K562 (cell line): Measurements from ENCODE around the gene TMEM121. TPM values are rescaled to one million over a fixed set of nuclear protein-coding genes. Genes with fewer than 3 reads are reported as not detected.

Experiments
- CREM ChIP-seq: IDR thresholded peaks from 2 replicates; pipeline ENCODE4 v1.6.1; 2014; ENCODE audit warnings: antibody characterized with exemption, low read depth
- GABPB1 ChIP-seq: sonication (generic); formaldehyde crosslinking; IDR thresholded peaks from 2 replicates; pipeline ENCODE4 v1.8.0; 2022; ENCODE audit warnings: mild to moderate bottlenecking, missing genetic modification reagents
- MTA1 ChIP-seq: fragments of 450-650 bp; IDR thresholded peaks from 2 replicates; pipeline ENCODE4 v1.6.1; 2017; ENCODE audit warnings: borderline replicate concordance
- PHB2 ChIP-seq: fragments of 450-650 bp; IDR thresholded peaks from 2 replicates; pipeline ENCODE4 v1.6.1; 2017; ENCODE audit warnings: low read depth
- SETDB1 ChIP-seq: IDR thresholded peaks from one replicate; pipeline ENCODE4 v1.6.1; 2012; ENCODE audit warnings: low read length, control low read depth, inconsistent platforms
- SNIP1 ChIP-seq: fragments of 450-650 bp; IDR thresholded peaks from 2 replicates; pipeline ENCODE4 v1.7.1; 2017; ENCODE audit warnings: low read depth, mild to moderate bottlenecking
- THRAP3 ChIP-seq: fragments of 450-650 bp; IDR thresholded peaks from 2 replicates; pipeline ENCODE4 v1.6.1; 2016; ENCODE audit warnings: mild to moderate bottlenecking, inconsistent platforms, borderline replicate concordance
- ZBTB40 ChIP-seq, 2 experiments: fragments of 450-650 bp in 1 of 2; sonication (generic) in 1 of 2; formaldehyde crosslinking in 1 of 2; IDR thresholded peaks; 2 replicates each; pipeline versions ENCODE4 v1.7.1 to v1.9.0; 2016 to 2022; ENCODE audit warnings: inconsistent platforms in 1 of 2, mild to moderate bottlenecking in 1 of 2, missing genetic modification reagents in 1 of 2
- ZFP36 ChIP-seq: fragments of 150-350 bp; IDR thresholded peaks from 2 replicates; pipeline ENCODE4 v1.6.1; 2018; ENCODE audit warnings: low read length, low read depth; ENCODE audit not compliant: partially characterized antibody
- ZHX1 ChIP-seq: fragments of 150-350 bp; conservative IDR thresholded peaks from 2 replicates; pipeline ENCODE4 v1.6.1; 2014; ENCODE audit warnings: low read length
- ZNF232 ChIP-seq: sonication (generic); formaldehyde crosslinking; IDR thresholded peaks from 2 replicates; pipeline ENCODE4 v1.8.0; 2022; ENCODE audit warnings: mild to moderate bottlenecking, missing genetic modification reagents
- polyA plus RNA-seq, 8 experiments: library from polyadenylated mRNA; depleted of rRNA in 4 of 8; stranded (reverse) in 5 of 8; unstranded in 3 of 8; fragments of >200 nt; fragmentation: Nextera tagmentation in 2 of 8; fragmentation: Illumina TruSeq in 1 of 8; extraction: Ambion mirVana in 2 of 8; extraction: Trizol in 1 of 8; gene quantifications; 2 replicates each; pipeline versions ENCODE4 v1.2.1 to v1.2.3, GENCODE V29; 2011 to 2014; ENCODE audit warnings: inconsistent platforms in 1 of 8, missing spikeins in 1 of 8
- total RNA-seq, 7 experiments: library from RNA; depleted of rRNA in 6 of 7; stranded (reverse); fragments of >200 nt in 6 of 7; fragmentation: Illumina TruSeq in 2 of 7; extraction: Trizol in 2 of 7; gene quantifications; 2 replicates each; pipeline versions ENCODE4 v1.2.1 to v1.2.3, GENCODE V29; 2011 to 2021; ENCODE audit warnings: low replicate concordance in 1 of 7
- TF ChIP-seq, protein P1 (sequence below): fragments of 450-650 bp; conservative IDR thresholded peaks from 2 replicates; pipeline ENCODE4 v1.6.1; 2016; ENCODE audit warnings: missing genetic modification characterization, low read depth, mild to moderate bottlenecking, control low read depth, missing compliant biosample characterization
- TF ChIP-seq, protein P2 (sequence below): fragments of 250-450 bp; sonication (Bioruptor Pico); IDR thresholded peaks from 2 replicates; pipeline ENCODE4 v1.8.0; 2022; ENCODE audit warnings: moderate library complexity, mild to moderate bottlenecking, inconsistent platforms

Gene TMEM121
- total and polyA plus RNA-seq, 9 of the 15 experiments (the other 6 are each of a cell fraction or from before 2014, with no cell fraction given), result 0.31 to 0.36 TPM; not detected in 7

DNA sequence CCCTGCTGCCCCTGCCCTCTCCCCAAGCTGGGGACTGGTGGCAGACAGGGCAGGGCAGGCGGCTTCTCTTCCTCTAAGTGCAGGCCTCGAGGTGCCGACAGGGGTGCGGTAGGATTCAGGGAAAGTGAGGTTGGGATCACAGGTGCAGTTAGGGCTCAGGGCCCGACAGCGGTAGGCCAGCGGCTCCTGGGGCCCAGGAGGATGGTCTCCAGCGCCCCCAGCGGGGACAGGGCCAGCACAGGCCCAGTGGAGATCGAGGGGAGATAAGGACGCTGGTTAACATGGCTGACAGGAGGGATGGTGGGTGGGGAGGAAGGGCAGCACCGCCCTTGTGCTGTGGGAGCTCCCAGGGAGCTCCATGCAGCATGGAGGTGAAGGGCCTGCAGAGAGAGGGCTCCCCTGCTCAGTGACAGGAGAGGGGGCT, 40.6 kb upstream of the TMEM121 start (continued):
- TF ChIP-seq ZBTB40 (IDR thresholded peaks at IDR 0.05) (no peak), ZBTB40 (CRISPR knock-in tag; IDR thresholded peaks at IDR 0.05) (no peak), SETDB1 (no peak), MTA1 (no peak), ZNF232 (CRISPR knock-in tag) (no peak), ZHX1 (no peak), THRAP3 (no peak), PHB2 (no peak), CREM (peak; percentile 13; the same call in 1 of the 2 replicates), SNIP1 (no peak), ZFP36 (no peak), GABPB1 (CRISPR knock-in tag) (0 out of 2 replicates have a peak, but pooled peaks have one; percentile 31)
- TF ChIP-seq, protein P1, sequence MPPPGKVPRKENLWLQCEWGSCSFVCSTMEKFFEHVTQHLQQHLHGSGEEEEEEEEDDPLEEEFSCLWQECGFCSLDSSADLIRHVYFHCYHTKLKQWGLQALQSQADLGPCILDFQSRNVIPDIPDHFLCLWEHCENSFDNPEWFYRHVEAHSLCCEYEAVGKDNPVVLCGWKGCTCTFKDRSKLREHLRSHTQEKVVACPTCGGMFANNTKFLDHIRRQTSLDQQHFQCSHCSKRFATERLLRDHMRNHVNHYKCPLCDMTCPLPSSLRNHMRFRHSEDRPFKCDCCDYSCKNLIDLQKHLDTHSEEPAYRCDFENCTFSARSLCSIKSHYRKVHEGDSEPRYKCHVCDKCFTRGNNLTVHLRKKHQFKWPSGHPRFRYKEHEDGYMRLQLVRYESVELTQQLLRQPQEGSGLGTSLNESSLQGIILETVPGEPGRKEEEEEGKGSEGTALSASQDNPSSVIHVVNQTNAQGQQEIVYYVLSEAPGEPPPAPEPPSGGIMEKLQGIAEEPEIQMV (tag), result no peak
- TF ChIP-seq, protein P2, sequence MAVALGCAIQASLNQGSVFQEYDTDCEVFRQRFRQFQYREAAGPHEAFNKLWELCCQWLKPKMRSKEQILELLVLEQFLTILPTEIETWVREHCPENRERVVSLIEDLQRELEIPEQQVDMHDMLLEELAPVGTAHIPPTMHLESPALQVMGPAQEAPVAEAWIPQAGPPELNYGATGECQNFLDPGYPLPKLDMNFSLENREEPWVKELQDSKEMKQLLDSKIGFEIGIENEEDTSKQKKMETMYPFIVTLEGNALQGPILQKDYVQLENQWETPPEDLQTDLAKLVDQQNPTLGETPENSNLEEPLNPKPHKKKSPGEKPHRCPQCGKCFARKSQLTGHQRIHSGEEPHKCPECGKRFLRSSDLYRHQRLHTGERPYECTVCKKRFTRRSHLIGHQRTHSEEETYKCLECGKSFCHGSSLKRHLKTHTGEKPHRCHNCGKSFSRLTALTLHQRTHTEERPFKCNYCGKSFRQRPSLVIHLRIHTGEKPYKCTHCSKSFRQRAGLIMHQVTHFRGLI, result no peak
